Uterus (tissue), 2 donors: ENCODE measurements around the gene GC.

Experiments
- POLR2A ChIP-seq, 2 donors: fragments of 450-650 bp; IDR thresholded peaks; one replicate each; pipeline ENCODE4 v1.6.1; 2016; ENCODE audit warnings: antibody characterized with exemption in 2 of 2, mild to moderate bottlenecking in 1 of 2, moderate library complexity in 1 of 2
- TF ChIP-seq, protein P1 (sequence below), 4 experiments: fragments of 200-600 bp in 2 of 4; fragments of 450-650 bp in 2 of 4; sonication (generic) in 2 of 4; IDR thresholded peaks; one replicate each; pipeline ENCODE4 v1.5.1; 2016 to 2019; ENCODE audit warnings: antibody characterized with exemption in 4 of 4, mild to moderate bottlenecking in 2 of 4, moderate library complexity in 1 of 4

DNA sequence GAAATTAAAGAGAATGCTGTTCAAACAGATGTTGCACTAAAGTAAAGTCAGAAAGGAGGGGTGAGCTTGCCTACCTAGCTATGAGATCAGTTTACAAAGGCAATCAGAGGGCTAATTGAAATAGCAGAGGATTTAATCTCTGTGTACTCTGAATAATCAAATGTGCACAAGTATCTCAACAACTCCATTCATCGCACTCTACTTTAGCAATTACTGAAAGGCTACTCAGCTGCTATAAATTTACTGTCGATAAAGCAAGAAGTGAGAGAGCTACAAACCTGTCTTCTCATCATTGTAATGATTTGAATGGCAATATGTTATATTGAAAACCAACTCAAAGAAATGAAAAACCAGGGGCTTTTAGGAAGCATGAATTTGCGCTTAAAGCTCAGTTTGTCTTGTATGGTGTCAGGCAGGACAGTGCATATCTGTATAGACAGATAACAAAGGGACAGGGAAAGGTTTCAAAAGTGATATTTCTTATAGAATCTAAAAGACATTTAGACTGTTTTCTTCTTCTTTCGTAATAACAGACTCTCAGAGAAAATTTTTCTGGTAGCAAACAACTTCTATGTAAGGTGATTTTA is 34.8 kb downstream of the GC start:
- no peak for TF ChIP-seq POLR2A (IDR thresholded peaks at IDR 0.05)
- TF ChIP-seq, protein P1, sequence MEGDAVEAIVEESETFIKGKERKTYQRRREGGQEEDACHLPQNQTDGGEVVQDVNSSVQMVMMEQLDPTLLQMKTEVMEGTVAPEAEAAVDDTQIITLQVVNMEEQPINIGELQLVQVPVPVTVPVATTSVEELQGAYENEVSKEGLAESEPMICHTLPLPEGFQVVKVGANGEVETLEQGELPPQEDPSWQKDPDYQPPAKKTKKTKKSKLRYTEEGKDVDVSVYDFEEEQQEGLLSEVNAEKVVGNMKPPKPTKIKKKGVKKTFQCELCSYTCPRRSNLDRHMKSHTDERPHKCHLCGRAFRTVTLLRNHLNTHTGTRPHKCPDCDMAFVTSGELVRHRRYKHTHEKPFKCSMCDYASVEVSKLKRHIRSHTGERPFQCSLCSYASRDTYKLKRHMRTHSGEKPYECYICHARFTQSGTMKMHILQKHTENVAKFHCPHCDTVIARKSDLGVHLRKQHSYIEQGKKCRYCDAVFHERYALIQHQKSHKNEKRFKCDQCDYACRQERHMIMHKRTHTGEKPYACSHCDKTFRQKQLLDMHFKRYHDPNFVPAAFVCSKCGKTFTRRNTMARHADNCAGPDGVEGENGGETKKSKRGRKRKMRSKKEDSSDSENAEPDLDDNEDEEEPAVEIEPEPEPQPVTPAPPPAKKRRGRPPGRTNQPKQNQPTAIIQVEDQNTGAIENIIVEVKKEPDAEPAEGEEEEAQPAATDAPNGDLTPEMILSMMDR (IDR thresholded peaks at IDR 0.05): no peak
